Astrocyte of the cerebellum (primary cell): ENCODE data around the gene CACNA1D.

ENCODE experiments used
- DNase-seq: peaks from one replicate; pipeline ENCODE4 v3.0.0-alpha.2; 2011; ENCODE audit warnings: low read depth
- H3K4me3 ChIP-seq: 2 replicates; pipeline ENCODE4 v1.5.1; 2011; ENCODE audit warnings: mild to moderate bottlenecking, low read depth, low read length, moderate library complexity
- CTCF ChIP-seq: IDR thresholded peaks from 2 replicates; pipeline ENCODE4 v1.5.1; 2012; ENCODE audit warnings: low read length, low read depth, moderate library complexity, mild to moderate bottlenecking; ENCODE audit errors: missing control alignments
- in situ Hi-C: cut with HindIII; loops from 2 replicates; pipeline ENCODE4 v1.10.0; 2017; ENCODE audit warnings: low sequenced_read_pairs

CACNA1D gene

GRCh38 chr3:53617893-53618523 lies 123.6 kb downstream of the CACNA1D start:
- in situ Hi-C loops = no loop called here
- no peak for DNase-seq
- TF ChIP-seq CTCF = no peak
- H3K4me3 ChIP-seq = no peak overlapping the region

DNA sequence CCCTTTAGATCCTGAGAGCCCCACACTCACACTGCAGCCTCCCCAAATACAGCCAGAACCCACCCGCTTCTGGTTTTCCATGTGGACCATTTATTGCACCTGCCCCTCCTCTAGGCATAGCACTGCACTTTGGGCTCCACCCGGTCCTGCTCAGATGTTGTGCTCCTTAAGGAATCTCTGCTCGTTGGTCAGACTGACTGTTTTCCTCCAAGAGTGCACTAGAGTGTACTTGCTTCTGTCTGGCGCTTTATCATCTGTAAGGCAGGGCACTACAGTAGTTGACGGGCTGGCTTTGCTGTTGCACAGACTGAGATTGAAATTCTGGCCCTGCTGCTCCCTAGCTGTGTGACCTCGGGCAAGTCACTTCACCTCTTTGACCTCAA lies 124.1 kb downstream of the CACNA1D start:
- no peak for TF ChIP-seq CTCF
- in situ Hi-C loops = no loop called here
- no peak for DNase-seq
- no peak overlapping the region for H3K4me3 ChIP-seq

GRCh38 chr3:53618936-53619335 lies 124.5 kb downstream of the CACNA1D start:
- no peak overlapping the region for H3K4me3 ChIP-seq
- no peak for DNase-seq
- TF ChIP-seq CTCF = no peak
- in situ Hi-C loops = no loop called here

DNA sequence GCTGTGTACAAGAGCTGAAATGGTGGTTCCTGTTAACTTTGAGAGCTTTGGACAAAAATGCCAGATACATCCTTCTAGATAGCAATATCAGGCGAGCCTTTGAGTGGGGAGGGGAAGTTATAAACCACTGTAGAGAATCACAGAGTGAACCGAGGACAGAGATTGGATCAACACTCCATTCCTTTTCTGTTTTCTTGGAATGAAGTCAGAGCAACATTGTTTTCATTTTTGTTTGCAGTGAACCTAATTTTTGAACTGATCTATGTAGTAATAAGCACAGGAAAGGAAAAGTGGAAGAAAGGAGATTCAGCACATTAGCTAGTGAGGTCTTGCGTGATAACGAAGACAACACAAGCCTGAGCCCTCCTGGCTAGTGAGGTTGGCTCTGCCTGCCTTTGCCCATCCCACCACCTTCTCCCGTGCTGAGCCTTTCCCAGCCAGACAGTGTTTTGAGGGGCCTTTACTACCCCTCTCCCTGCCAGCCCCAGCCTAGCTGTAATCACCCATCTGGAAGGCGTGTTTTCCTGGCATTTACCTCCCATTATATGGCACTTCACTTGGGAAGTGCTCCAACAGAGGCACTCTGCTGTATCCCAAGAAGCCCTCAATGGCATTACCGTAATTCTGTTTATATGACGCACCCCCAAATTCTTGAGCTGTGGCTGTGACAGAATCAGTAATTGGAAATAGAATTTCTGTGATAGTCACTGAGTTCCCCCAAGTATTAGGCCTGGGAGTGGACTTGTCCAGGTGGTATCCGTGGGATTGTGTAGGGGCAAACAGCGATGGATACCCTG lies 129.8 kb downstream of the CACNA1D start:
- in situ Hi-C loops = no loop called here
- no peak for TF ChIP-seq CTCF

DNA sequence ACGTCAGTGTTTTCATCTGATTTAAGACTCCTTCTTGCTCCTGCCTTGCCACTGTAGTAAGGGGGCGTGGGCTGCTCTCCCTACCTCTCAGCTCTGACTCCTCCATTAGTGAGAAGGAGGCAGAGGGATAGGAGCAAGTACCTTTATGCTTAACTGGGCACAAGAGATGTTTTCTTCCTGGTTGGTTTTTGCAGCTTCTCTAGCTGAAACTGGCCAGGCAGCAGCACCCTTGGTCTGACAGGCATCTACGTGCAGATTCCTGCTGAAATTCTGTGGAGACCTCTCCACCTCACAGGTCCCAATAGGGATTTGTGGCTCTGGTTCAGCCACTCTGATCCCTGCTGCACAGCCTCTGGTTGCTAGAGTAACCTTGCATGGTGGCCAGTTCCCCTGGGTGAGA lies 132.5 kb downstream of the CACNA1D start:
- in situ Hi-C loops = no loop called here
- no peak for TF ChIP-seq CTCF
- DNase-seq = no peak
- no peak overlapping the region for H3K4me3 ChIP-seq

More for the DNA sequence above, 129.8 kb downstream of the CACNA1D start:
- no peak for DNase-seq
- H3K4me3 ChIP-seq = no peak overlapping the region

GRCh38 chr3:53628536-53629401 lies 134.4 kb downstream of the CACNA1D start:
- DNase-seq = no peak
- no peak overlapping the region for H3K4me3 ChIP-seq
- in situ Hi-C loops = no loop called here
- no peak for TF ChIP-seq CTCF
